Spinal cord (tissue), 10 donors: Measurements from ENCODE around the gene PIGS. TPM values are rescaled to one million over a fixed set of nuclear protein-coding genes. Genes with fewer than 3 reads are reported as not detected.

Experiments used
- DNase-seq, 6 donors: peaks; one replicate each; pipeline versions ENCODE4 v3.0.0 to v3.0.0-alpha.2; 2013 to 2015; ENCODE audit warnings: low spot score in 6 of 6, low read depth in 4 of 6
- H3K27ac ChIP-seq: one replicate; pipeline ENCODE4 v1.5.1; 2013; ENCODE audit warnings: low read depth, low read length, control low read depth
- H3K27me3 ChIP-seq: one replicate; pipeline ENCODE4 v1.6.1; 2013; ENCODE audit warnings: low read length; ENCODE audit not compliant: control insufficient read depth, insufficient read depth
- H3K36me3 ChIP-seq: one replicate; pipeline ENCODE4 v1.6.1; 2013; ENCODE audit warnings: low read length; ENCODE audit not compliant: control insufficient read depth, insufficient read depth
- H3K4me1 ChIP-seq: one replicate; pipeline ENCODE4 v1.6.1; 2013; ENCODE audit warnings: low read length; ENCODE audit not compliant: control insufficient read depth, insufficient read depth
- H3K4me3 ChIP-seq: one replicate; pipeline ENCODE4 v1.5.1; 2013; ENCODE audit warnings: low read depth, low read length, control low read depth
- H3K9me3 ChIP-seq: one replicate; pipeline ENCODE4 v1.6.1; 2013; ENCODE audit warnings: low read length; ENCODE audit not compliant: control insufficient read depth, insufficient read depth
- WGBS: methylation state at CpG from one replicate; pipeline ENCODE4 v1.1.5; 2013; ENCODE audit warnings: missing lambda C conversion rate; ENCODE audit not compliant: insufficient coverage; 5-methylcytosine and 5-hydroxymethylcytosine counted together
- polyA plus RNA-seq, 2 donors: library from polyadenylated mRNA; unstranded; fragments of 120-200 nt; gene quantifications; one replicate each; pipeline ENCODE4 v1.2.1, GENCODE V29; 2013; ENCODE audit not compliant: insufficient read length in 2 of 2
- total RNA-seq, 2 donors: library from RNA; depleted of rRNA in 1 of 2; stranded (reverse); fragments of 120-200 nt in 1 of 2; fragments of >200 nt in 1 of 2; gene quantifications; one replicate each; pipeline versions ENCODE4 v1.2.3 to v1.2.4, GENCODE V29; 2013 to 2014
- donor health status: healthy.

PIGS gene
- total and polyA plus RNA-seq, 4 donors = 34.3 to 57.5 (median 47.0) TPM

DNA sequence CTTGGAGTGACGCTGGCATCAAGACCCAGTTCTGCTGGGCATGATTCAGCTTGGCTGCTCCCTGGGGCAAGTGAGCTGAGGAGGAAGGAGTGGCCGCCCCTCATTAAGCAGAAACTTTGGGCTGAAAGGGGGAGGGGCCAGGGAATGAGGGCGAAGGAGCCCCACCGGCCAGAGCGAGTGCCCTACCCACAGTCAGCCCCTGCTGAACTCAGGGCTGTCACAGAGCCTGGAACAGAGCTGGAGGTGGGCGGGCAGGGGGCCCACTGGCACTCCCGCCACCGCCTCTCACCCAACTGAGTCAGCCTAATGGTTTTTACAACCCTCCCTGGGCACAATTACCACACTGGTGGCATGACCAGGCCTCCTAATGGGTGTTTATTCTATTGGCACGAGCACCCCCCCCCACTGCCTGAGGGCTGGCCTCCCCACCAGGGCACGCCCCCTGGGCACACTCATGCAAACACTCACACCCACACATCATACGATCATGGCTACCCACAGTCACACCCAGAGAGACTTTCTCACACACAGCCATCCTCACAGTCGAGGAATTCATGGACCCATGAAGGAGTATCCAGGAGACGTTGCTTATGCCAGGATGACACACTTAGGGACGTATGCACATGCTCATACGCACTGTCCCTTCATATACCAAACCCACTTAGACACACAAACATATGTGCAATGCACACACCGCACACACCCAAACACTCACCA, 38.1 kb downstream of the PIGS start:
- no peak overlapping the region for H3K4me3 ChIP-seq
- WGBS = 66% methylated on average over 16 of the region's 16 CpGs
- no peak overlapping the region for H3K27ac ChIP-seq
- no peaks in the 10 kb centered on the region for H3K9me3 ChIP-seq
- H3K36me3 ChIP-seq = no peaks in the 10 kb centered on the region
- no peaks in the 10 kb centered on the region for H3K27me3 ChIP-seq
- no peak for DNase-seq
- H3K4me1 ChIP-seq = peaks cover 11% of the 10 kb centered on the region

DNA sequence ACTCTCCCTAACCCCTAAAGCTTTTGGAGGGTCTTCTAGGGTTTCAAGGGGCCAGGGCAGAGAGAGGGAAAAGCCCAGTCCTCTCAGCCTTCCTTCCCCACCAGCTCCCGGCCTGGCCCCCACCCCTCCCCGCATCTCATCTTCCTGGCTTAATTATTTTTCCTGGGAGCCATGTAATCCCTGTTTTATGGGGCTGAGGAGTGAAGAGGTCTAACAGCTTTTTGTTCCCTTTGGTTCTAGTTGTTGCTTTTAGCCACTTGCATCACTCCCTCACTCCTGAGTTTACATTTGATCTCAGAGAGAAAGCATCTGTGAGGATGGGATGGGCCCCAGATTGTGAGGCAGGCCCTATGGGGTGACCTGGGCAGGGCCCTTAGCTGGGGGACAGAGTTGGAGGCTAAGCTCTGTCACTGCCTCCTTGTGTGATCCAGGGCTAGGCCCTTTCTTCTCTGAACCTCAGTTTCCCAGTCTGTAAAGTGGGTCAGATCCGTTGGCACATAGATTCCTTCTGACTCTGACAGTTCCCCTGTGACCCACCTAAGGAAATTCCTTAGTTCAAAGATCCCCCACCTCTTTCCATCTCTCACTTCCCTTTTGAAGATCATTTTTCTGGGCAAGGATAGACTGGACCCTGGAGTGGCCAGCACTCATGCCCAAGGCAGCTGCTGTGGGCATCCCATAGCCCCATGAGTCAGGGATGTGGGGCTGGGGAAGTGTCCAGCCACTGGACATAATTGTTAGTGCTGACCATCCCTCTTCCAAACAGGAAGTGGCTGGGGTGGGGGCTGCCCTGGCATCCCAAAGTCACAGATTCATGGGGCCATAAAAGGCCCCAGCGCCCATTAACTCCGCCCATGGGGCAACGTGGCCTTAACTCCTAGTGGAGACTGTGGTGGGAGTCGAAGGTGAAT, 39.0 kb downstream of the PIGS start:
- H3K4me1 ChIP-seq = peaks cover 11% of the 10 kb centered on the region
- no peak for DNase-seq
- H3K27ac ChIP-seq = no peak overlapping the region
- no peaks in the 10 kb centered on the region for H3K36me3 ChIP-seq
- H3K9me3 ChIP-seq = no peaks in the 10 kb centered on the region
- WGBS = 62% methylated on average over 5 of the region's 7 CpGs
- H3K27me3 ChIP-seq = no peaks in the 10 kb centered on the region
- no peak overlapping the region for H3K4me3 ChIP-seq

DNA sequence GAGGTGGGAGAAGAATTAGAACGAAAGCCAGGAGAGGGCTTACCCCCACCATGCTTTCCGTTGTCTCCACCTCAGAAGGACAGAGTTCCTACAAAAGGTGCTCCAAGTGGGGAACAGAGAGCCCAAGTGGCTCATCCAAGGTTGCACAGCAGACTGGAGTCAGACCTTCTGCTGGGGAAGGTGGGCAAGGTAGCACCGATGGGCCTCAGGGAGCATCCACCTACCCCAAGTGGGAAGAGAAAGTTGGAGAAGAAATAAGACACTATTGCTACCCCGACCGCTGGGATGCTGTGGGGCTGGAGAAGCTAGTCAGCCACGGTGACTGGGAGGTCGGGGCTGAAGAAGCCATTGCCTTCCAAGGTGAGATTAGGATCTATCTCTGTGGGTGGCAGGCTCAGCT, 40.4 kb downstream of the PIGS start:
- no peak for DNase-seq
- Histone ChIP-seq H3K9me3 (no peaks in the 10 kb centered on the region), H3K4me3 (no peak overlapping the region), H3K36me3 (no peaks in the 10 kb centered on the region), H3K27ac (no peak overlapping the region), H3K27me3 (no peaks in the 10 kb centered on the region), H3K4me1 (peaks cover 11% of the 10 kb centered on the region)
- 92% methylated on average over 5 of the region's 7 CpGs for WGBS

DNA sequence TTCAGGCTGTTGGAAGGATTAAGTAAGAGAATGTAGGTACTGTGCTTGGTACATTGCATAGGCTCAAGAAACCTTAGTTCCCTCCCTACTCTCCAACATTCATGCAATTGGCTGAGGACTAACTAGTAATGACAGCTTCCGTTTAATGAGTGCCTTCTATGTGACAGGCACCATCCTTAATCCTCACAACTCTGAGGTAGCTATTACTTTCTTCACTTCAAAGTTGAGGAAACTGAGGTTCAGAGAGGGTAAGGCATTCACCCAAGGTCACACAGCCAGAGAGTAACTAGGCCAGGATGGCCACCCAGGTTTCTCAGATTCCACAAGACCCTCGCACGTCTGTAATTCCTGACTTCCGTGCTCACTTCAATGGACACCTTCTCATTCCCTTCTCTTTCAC, 41.1 kb downstream of the PIGS start:
- Histone ChIP-seq H3K4me1 (peaks cover 11% of the 10 kb centered on the region), H3K9me3 (no peaks in the 10 kb centered on the region), H3K27me3 (no peaks in the 10 kb centered on the region), H3K4me3 (no peak overlapping the region), H3K36me3 (no peaks in the 10 kb centered on the region), H3K27ac (no peak overlapping the region)
- 100% methylated on average over 2 of the region's 4 CpGs for WGBS
- DNase-seq = no peak

DNA sequence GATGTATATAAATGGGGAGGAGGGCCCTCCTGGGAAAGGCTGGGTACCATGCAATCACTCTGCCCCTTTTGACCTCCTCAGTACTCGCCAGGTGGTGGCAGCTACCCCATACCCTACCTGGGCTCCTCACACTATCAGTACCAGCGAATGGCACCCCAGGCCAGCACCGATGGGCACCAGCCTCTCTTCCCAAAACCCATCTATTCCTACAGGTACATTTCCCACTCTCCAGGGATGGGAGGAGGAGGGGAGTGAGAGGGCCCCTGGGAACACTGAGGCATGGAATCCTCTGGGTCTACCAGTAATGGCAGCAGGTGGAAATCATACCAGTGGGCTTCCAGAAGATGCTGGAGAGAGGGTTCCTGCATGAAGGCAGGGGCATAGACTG, 42.3 kb downstream of the PIGS start:
- Histone ChIP-seq H3K4me1 (peaks cover 11% of the 10 kb centered on the region), H3K27ac (no peak overlapping the region), H3K36me3 (peaks cover 3% of the 10 kb centered on the region), H3K4me3 (no peak overlapping the region), H3K9me3 (no peaks in the 10 kb centered on the region), H3K27me3 (no peaks in the 10 kb centered on the region)
- no CpG with 5 or more reads among the region's 3 CpGs for WGBS
- no peak for DNase-seq

DNA sequence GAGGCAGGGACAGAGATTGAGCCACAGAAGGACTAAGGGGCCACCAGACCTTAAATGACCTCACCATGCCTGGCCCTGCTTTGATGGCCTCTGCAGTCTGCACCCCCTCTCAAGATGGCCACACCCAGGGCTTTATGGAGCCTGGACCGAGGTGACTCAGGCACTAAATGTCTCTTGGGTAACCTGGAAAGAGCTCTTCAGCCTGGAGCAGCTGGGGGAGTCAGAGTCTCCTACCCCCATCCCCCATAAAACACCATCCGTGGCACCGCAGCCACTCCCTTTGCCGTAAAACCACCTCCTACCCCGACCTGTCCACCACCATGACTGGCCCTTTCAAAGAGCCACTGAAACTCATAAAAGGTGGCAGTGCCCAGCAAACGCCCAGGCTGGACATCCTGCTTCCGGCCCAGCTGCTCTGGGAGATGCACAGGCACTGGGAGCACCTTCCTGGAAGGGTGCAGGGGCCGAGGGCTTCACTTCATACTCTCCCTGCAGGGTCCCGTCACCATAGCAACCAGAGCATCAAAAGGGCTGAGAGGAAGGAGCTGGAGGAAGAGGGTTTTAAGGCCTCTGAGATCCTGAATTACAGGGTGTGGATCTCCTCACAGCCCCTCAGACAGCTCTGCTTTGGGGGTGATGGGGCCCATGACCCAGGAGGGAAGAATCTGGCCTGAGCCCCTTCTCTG, 42.9 kb downstream of the PIGS start:
- no peaks in the 10 kb centered on the region for H3K27me3 ChIP-seq
- 46% methylated on average over 9 of the region's 9 CpGs for WGBS

DNA sequence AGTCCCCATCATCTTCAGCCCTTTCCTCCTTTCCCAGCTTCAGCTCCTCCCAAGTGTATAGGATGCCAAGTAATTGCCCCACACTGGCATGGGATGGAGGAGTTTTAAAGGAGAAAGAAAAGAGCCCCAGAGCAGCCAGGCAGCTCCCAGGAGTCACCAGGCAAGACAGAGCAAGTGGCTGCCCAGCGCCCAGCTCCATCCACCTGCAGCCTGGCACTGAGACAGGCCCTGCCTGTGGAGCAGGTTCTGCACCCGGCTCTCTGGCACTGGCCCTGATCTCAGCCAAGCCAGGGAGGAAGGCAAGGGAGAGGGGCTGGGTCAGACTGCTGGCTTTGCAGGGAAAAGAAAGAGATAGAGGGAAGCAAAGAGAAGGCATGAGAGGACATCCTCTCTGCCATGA, 43.5 kb downstream of the PIGS start:
- DNase-seq = no peak
- peaks cover 3% of the 10 kb centered on the region for H3K36me3 ChIP-seq
- 92% methylated on average over 2 of the region's 2 CpGs for WGBS
- H3K9me3 ChIP-seq = no peaks in the 10 kb centered on the region
- H3K27ac ChIP-seq = no peak overlapping the region
- peaks cover 11% of the 10 kb centered on the region for H3K4me1 ChIP-seq
- H3K4me3 ChIP-seq = no peak overlapping the region
- H3K27me3 ChIP-seq = no peaks in the 10 kb centered on the region

More for the DNA sequence above, 42.9 kb downstream of the PIGS start:
- peak in 2 of 6 donors; percentile 15 to 67 for DNase-seq
- no peak overlapping the region for H3K27ac ChIP-seq
- no peaks in the 10 kb centered on the region for H3K9me3 ChIP-seq
- peaks cover 11% of the 10 kb centered on the region for H3K4me1 ChIP-seq
- no peak overlapping the region for H3K4me3 ChIP-seq
- H3K36me3 ChIP-seq = peaks cover 3% of the 10 kb centered on the region

DNA sequence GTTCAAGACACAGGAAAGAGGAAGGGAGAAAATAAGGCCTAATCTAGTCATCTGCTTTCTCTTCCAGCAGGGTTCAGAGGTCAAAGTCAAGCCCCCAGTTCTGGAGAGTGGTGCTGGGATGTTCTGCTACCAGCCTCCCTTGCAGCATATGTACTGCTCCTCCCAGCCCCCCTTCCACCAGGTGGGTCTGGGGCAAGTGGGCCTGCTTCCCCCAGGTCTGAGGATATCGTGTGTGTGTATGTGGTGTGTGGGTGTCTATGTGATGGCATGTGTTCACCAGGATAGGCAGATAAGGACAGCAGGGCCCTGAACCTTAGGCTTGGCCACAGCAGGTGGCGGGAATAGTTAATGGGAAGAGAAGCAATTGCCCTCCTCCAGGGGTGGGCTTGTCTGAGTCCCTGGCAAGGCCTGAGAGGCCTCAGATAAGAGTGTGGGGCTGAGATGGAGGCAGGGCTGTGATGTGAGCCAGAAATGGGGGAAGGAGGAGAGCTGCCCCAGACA, 44.1 kb downstream of the PIGS start:
- Histone ChIP-seq H3K4me1 (peaks cover 11% of the 10 kb centered on the region), H3K4me3 (no peak overlapping the region), H3K36me3 (peaks cover 3% of the 10 kb centered on the region), H3K27me3 (no peaks in the 10 kb centered on the region), H3K27ac (no peak overlapping the region), H3K9me3 (no peaks in the 10 kb centered on the region)
- no peak for DNase-seq
- WGBS = 93% methylated on average over 2 of the region's 2 CpGs

DNA sequence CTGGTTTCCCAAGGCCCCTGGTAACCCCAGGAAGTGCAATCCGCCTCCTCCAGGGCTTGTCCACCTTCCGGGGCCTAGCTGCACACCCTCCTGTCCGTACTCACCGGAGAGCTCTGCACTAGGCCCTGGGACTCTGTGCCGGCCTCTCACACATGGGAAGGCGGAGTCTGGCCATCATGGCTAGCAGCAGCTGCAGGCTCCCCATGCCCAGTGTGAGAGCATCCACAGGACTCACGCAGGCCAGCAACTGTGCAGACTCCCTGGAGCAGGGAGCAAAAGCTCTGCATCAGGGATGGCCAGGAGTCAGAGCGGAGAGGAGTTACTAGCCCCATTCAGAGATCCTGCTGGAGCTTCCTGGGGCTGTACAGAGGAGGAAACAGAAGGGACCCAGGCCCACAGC, 44.9 kb downstream of the PIGS start:
- peaks cover 11% of the 10 kb centered on the region for H3K4me1 ChIP-seq
- H3K4me3 ChIP-seq = no peak overlapping the region
- WGBS = 61% methylated on average over 8 of the region's 8 CpGs
- DNase-seq = no peak
- H3K27me3 ChIP-seq = no peaks in the 10 kb centered on the region
- H3K36me3 ChIP-seq = peaks cover 3% of the 10 kb centered on the region
- no peak overlapping the region for H3K27ac ChIP-seq
- H3K9me3 ChIP-seq = no peaks in the 10 kb centered on the region
